NCI-H146 treated with DMSO at 0.1 percent for 48 hours (cell line): Measurements from ENCODE around the gene RFFL.
A peak's percentile ranks its signal among the peaks of the same experiment; 100 is the strongest.
"Not testable (repeated sequence)": the region's sequence is repeated elsewhere in the genome, so short reads cannot be mapped to it uniquely, and the experiment has no call there.

Experiments
- DNase-seq: peaks from one replicate; lab custom pipeline; 2025; ENCODE audit not compliant: unreplicated experiment; lab: John Stamatoyannopoulos, UW

Gene RFFL

DNA sequence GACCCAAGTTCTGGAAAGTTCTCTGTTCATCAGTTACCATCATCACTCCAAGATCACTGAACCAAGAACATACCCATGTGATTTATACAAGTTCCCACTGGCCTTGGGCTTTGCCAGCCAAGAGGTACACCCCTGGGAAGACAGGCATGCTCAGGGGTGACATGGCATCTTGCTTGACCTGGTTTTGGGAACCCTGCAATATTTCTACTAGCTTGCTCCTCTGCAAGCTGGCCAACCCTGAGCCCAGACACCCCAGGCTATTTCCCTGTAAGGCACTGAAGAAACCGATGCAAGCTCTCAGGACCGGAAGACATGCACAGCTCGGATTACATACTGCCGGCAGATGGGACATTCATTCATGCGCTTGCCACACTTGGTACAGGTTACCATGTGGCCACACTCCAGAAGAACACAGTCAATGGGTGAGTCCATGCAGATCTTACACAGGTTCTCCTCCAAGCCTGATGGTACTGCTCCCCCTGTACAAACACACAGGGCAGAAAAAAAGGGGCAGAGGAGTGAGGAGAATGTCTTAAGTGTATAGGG is 51.8 kb downstream of the RFFL start:
- no peak for DNase-seq

DNA sequence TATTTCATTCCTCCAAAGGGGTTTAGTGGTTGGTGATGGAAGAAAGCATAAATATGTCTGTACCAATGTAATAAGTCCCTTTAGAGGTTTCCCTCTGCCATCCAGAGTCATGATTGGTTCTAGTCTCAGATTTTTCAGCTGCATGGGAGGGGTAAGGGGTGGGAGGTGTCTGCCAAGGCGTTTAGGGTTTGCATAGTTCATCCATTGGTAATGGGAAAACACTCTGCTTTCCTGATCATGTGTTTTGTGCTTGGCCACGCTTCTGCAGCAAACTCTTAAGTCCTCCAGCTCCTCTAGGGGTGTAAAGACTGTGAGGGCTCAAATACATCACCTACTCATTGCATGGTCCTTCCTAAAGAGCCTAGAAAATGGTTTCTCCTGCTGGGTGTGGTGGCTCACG is 53.4 kb downstream of the RFFL start:
- no peak for DNase-seq

DNA sequence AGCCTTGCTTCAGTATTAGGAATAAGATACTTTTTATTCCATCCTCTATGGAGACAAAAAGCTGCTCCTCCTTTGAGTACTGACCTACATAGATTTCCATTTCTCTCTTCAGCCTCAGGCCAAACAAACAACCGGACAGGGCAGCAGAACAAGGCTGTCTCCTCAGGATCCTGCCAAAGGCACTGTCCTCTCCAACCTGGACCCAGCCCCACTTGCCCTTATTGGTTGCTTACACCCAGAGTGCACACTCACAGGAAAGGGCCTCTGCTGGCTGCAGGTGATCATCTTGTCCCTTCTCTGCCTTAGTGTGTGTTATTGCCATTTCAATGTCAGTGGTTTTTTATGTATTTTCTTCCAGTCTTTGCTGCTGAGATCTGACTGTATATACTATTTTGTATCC is 56.5 kb downstream of the RFFL start:
- no peak for DNase-seq

DNA sequence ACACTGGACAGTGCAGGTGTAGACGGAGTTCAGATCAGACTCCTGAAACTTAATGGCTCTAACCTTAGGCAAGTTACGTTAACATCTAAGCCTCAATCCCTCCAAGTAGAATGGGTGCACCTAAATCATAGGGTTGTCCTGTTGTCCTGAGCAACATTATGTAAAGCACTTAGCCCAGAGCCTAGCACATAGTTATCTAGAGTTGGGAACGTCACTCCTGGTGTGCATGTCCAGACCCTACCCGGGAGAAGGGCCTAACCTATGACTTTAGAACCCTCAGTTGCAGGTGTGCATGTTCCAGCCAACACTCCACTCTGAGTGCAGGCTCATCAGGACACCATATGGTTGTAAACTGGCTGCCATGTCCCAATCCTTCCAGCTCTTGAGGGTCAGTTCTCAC is 57.2 kb downstream of the RFFL start:
- DNase-seq, result no peak

DNA sequence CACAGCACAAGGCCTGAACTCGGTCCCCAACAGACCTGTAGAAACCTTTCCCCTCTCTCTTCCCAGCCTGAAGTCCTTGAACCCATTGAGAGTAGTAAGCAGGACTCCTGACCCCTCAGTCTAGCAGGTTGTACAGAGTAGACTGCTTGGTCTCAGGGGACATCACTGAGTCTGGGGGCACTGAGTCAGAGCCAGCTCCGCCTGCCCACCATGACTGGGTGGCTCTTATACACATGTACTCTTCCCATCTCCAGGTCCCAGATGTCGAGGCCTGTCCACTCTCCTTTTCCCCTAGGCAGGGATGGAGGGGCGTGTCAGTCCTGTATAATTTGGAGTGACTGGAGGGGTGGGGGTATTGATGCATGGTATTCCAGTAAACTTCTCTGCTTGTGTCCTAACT is 59.7 kb downstream of the RFFL start:
- no peak for DNase-seq

DNA sequence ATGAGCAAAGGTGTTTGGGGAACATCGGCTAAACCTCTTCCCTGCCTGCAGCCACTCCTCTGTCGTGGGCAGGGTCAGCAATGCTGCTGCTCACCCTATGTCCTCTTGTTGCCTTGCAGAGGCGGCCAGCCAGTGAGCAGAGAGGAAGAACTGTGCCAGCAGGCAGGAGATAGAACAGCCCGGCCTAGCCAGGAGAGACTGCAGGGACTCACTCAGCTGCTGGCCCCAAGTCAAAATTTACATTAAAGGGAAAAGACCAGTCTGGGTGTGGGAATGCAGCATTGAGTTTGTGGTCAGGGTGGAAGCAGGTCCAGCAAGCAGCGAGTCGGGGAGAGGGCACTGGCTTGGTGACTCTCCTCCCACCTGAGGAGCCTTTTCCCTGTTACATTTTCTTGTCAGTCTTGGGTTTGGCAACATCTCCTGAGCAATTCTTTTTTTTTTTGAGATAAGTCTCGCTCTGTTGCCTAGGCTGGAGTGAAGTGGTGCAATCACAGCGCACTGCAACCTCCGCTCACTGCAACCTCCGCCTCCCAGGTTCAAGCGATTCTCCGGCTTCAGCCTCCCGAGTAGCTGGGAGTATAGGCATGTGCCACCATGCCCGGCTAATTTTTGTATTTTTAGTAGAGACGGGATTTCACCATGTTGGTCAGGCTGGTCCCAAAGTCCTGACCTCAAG is 60.5 kb downstream of the RFFL start:
- no peak for DNase-seq

DNA sequence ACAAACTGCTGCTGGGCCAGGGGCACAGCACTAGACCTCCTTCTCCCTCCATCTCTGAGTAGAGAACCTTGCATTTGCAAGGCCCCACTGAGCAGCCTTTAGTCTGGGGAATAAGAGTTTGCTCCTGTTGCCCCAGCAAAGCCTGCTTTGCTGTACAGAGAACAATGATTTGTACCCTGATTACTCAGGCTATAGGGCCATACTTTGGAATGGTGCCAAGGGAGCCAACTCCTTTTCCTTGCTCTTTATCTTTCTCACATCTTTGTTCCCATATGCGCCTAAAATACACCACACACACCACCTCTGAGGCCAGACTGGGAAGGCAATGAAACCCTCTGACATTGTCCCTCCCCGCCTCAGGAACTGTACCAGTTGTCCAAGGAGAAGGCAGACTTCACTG is 62.0 kb downstream of the RFFL start:
- no peak for DNase-seq

DNA sequence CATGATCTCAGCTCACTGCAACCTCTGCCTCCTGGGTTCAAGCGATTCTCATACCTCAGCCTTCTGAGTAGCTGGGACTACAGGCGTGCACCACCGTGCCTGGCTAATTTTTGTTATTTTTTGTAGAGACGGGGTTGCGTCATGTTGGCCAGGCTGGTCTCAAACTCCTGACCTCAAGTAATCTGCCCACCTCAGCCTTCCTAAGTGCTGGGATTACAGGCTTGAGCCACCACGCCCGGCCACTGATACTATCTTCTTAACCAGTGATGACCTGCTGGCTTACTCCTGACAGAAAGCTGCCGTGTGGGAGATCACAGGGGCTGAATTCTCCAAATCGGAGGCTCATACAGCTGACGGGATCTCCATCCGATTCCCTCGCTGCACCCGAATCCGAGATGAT is 62.5 kb downstream of the RFFL start:
- not testable (repeated sequence) for DNase-seq

DNA sequence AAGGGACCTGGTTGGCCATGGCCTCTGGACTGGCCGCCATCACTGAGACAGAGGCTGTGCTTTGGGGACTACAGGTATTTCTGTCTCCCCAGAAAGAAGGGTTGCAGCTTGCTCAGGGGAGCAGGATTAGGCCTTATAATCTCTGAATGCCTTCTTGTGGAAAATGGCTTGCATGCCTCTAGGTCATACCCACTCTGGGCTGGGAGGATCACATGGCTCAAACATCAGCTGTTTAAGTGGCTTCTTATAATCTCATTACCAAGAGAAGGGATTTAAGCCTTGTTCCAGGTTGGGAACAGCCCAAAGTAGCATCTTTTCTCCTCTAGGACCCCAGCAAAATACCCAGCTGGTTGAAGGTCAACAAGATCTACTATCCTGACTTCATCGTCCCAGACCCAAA is 64.1 kb downstream of the RFFL start:
- DNase-seq, result no peak

DNA sequence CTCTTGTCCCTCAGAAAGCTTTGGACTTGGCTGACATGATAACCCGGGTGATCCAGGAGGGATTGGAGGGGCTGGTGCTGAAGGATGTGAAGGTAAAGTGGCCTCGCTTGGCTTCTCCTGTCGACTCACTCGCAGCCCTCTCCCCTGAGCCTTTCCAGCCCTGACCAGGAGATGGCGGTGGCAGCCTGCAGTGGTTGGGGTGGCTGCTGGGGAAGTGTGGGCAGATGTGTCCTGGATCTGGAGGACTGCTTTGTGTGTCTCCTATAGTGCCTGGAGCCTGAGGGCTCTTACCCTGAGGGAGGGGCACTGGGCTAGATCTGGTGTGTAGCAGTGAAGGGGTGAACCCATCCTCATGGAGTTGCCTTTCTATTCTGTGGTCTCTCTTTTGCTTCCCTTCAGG is 65.3 kb downstream of the RFFL start:
- peak; percentile 28 for DNase-seq

DNA sequence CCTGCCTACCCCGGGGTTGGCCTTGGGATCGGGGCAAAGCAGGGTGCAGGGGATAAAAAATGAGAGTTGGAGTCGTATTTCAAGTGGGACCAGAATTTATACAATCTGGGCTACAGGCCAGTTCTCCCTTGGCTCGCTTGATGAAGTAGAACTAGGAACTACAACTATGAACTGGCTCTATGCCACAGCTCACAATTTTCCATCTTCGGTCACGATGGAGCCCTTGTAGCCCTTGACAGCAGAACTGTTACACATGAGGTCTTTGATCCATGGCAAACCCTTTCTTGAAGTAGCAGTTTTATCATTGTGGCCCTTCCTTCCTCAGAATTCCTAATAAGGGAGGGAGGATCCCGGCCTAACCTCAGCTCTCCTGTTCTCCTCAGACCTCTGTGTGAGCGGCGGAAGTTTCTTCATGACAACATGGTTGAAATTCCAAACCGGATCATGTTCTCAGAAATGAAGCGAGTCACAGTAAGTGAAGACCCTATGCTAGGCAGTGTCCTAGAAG is 66.1 kb downstream of the RFFL start:
- DNase-seq, result no peak

DNA sequence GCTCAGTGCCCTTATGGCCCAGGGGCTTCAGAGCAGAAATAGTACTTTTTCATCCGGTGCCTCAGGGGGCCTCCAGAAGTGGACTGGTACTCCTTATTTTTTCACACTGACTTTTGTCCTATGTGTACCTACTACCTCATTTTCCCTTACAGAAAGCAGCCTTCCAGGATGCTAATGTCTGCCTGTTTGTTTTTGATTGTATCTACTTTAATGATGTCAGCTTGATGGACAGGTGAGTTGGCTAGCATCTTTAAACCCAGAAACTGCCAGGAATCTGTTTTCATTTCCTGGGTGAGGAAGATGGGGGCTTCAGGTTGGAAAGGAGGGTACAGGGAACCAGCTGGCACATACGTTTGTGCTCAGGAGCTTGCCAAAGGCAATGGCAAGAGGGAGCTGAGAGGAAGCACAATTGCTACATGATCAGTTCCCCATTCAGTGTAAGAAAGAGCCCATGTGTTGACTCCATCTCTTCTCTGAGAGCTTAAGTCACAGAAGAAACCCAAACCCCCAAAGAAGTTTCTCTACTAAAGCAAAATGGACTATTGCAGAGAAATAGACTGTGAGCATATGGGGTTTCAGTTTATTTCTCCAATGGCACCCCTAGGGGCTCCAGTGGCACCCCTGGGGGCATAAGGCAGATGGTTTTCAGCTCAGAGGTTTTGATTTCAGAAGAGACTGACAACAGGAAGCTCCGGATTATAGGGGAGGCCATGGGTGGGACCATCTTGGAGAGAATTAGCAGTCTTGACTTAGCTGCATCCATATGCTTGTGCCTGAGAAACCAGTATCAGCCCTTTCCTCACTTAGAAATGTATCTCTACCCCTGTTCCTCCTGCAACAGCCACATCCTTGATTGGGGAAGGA is 66.9 kb downstream of the RFFL start:
- no peak for DNase-seq

DNA sequence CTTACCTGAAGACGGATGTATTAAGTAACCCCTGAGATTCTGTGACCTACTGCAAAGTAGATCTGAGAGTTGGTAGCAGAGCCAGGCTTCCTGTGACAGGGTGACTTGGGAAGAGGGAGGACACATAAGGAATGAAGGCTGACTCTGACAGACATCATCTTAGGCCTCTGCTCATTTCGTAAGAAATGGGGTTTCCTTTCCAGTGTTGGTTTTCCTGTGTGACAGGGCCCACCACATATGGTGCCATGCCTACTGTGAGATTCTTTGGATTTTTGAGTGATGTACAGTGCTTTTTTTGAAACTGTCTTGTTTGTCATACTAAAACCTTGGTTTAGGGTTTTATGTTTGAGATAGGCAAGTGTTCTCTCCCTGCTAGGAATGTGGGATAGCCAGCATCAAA is 70.5 kb downstream of the RFFL start:
- no peak for DNase-seq

DNA sequence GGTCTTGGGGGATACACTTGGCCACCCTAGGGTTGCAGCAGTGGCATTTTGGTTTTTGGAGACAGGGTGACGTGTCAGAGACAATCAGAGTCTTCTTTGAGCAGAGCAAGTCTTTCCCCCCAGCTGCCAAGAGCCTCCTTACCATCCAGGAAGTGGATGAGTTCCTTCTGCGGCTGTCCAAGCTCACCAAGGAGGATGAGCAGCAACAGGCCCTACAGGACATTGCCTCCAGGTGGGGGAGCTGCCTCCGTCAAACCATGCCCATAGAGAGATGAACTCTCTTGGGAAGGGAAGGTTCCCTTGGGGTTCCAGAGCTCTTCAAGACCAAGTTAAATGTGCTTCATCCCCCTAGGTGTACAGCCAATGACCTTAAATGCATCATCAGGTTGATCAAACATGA is 71.9 kb downstream of the RFFL start:
- DNase-seq, result no peak

DNA sequence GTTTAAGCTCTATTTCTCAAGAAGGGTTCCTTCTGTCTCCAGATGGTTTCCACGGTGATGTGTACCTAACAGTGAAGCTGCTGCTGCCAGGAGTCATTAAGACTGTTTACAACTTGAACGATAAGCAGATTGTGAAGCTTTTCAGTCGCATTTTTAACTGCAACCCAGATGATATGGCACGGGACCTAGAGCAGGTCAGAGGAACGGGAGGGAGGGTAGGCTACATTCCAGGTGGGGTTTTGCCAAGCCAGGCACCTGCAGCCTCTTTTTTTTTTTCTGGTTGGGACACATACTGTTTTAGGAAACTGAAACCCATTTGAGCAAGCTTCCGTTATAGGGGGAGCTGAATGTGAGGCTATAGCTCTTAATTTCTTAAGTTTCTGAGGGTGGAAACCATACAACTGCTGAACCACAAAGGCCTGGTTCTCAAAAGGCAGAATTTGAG is 72.6 kb downstream of the RFFL start:
- no peak for DNase-seq

DNA sequence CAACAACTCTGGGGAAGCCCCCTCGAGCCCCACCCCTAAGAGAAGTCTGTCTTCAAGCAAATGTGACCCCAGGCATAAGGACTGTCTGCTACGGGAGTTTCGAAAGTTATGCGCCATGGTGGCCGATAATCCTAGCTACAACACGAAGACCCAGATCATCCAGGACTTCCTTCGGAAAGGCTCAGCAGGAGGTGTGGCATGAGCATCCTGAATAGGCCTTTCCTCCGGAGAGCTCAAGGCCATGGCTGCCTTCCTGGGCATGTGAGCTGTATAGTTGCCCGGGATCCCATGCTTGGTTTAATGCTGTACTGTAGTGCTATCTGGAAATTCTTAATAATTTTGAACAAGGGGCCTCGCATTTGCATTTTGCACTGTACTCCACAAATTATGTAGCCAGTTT is 74.0 kb downstream of the RFFL start:
- DNase-seq, result no peak

DNA sequence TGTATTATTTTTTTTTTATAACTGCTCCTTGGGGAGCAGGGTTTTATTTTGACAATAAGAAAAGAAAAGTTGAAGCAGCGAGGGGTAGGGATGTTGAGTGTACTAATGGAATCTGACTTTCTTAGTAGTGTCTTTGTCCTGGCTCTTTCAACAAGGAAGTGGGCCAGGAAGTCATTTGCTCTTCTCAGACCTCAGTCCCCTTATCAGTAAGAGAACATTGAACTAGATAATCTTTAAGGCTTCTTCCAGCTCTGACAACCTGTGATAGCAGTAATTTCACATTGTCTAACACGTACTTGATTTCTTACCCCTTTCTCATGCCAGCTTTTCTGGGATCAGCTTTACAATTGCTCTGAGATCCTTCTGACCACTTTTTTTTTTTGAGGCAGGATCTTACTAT is 74.9 kb downstream of the RFFL start:
- no peak for DNase-seq

DNA sequence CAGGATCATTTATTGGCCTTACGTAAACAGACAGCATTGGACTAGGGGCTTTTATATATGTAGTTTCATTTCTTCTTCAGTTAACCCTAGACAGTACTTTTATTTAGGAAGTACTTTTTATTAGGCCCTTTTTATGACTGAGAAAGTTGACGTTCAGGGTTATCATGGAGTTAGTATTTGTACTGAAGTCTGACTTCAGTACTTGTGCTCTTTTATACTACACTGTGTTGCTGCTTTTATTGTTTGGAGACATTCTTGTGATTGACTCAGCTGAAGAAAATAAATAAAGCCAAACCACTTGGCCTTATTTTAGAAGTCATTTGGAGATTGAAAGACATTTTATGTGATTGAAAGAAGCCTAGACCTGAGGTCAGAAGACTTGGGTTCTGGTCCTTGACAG is 76.3 kb downstream of the RFFL start:
- no peak for DNase-seq

DNA sequence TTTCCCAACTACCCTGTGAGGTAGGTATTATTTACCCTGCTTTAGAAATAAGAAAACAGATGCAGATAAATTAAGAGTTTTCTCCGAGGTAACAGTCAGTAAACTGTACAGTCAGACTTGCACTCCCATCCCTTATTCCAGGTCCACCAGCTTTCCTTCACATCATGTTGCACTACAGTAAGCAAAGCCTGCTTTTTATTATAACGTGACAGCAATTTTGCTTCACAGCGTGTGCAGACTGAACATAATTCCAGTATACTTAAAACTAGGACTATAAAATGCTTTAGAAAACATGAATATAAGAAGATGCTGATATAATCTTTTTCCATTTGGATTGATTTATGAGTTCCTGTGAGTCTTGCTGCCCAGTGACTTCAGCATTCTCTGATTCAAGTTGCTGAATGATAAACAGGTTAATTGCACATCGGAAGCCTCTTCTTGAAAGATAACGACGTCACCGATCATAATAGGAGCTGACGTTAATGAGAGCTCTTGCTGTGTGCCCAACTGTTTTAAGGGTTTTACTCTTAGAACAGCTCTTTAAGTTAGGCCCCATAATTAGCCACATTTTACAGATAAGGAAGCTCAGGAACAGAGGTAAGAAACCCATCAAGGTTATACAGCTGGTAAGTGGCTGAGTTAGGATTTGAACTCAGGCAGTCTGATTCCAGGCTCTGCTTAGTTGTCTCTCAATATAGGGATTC is 81.8 kb downstream of the RFFL start:
- peak; percentile 72 for DNase-seq

DNA sequence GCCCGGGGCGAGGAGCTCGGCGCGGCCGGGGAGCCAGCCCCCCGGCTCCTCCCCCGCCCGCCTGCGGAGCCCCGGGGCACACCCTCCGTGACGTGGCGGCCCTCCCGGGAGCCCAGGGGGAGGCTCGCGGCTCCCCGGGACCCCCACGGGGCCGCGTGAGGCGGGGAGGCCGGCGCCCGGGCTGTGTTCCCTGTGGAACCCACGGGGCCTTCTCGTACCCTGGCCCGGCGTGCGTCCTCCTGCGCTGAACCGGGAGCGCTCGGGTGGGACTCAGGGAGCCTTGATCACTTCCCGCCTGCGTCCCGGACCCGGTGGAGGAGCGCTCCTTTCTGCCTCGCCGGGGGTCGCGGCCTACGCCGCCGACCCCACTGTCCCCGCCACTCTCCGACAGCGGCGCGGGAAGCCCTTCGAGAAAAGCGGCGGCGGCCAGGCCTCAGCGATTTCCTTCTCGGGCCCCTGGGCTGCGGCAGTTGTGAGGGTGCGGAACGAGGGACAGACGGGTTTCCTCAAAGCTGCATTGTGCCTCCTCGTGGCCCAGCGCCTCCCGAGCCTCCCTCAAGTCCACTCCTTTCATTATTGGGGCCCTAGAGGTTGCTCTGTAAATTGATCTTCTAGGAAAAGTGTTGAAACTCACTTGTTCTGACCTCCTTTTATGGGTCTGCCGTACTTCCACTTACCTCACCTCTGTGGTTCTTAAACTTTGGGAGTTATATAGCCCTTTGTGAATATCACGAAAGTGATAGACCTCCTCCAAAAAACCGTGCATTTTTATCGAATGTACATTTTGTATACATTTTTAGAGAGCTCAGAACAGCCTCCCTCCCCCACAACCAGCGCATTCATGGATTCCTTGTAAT is 82.6 kb downstream of the RFFL start:
- peak; percentile 28 for DNase-seq

DNA sequence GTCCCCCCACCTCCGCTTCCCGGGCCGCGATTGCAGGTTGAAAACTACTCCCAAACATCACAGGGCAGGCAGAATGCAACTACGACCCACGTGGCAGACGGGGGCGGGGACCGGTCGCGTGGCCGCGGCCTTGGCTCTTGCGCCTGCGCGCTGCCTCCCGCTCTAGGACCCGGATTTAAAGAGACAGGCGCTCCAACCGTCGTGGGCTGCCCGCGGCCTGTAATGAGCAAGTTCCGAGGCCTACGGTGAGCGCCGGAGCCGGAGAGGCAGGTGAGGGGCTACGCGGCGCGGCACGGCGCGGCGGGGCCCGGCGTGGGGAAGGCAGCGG is 83.2 kb downstream of the RFFL start, which contains the start of gene LIG3:
Gene LIG3, plus strand, starts transcription at position 160 of the 328 bp plus-strand sequence. CDS start 2,494 bp downstream, outside the sequence.
- peak; percentile 79 for DNase-seq
